ENCODE data around the gene PLXNA2.

GRCh38 chr1:208113011-208113410 is 131.2 kb downstream of the PLXNA2 start:
- TF ChIP-seq GLIS3 (CRISPR knock-in tag; IDR thresholded peaks at IDR 0.05): no peak
- TF ChIP-seq ZNF8 (CRISPR knock-in tag; IDR thresholded peaks at IDR 0.05): no peak
- TF ChIP-seq ZFP3 (CRISPR knock-in tag; IDR thresholded peaks at IDR 0.05): no peak
- TF ChIP-seq, protein P1, sequence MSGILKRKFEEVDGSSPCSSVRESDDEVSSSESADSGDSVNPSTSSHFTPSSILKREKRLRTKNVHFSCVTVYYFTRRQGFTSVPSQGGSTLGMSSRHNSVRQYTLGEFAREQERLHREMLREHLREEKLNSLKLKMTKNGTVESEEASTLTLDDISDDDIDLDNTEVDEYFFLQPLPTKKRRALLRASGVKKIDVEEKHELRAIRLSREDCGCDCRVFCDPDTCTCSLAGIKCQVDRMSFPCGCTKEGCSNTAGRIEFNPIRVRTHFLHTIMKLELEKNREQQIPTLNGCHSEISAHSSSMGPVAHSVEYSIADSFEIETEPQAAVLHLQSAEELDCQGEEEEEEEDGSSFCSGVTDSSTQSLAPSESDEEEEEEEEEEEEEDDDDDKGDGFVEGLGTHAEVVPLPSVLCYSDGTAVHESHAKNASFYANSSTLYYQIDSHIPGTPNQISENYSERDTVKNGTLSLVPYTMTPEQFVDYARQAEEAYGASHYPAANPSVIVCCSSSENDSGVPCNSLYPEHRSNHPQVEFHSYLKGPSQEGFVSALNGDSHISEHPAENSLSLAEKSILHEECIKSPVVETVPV (CRISPR knock-in tag; IDR thresholded peaks at IDR 0.05): no peak
- no peak for TF ChIP-seq ZC3H10 (CRISPR knock-in tag; IDR thresholded peaks at IDR 0.05)
- no peak for TF ChIP-seq PPARA (CRISPR knock-in tag; IDR thresholded peaks at IDR 0.05; ENCODE audit: borderline replicate concordance)
